Glutamatergic neuron (in vitro differentiated cells): Measurements from ENCODE around the gene TMEM147. TPM values are rescaled to one million over a fixed set of nuclear protein-coding genes. Genes with fewer than 3 reads are reported as not detected.

Source experiments
- DNase-seq: peaks from one replicate; pipeline ENCODE4 v3.0.0; 2022
- H3K27ac Mint-ChIP-seq: one replicate; pipeline ENCODE4 v1.8.0; 2020; ENCODE audit warnings: mild to moderate bottlenecking, mixed read lengths, inconsistent platforms; ENCODE audit not compliant: unreplicated experiment
- H3K27me3 Mint-ChIP-seq: one replicate; pipeline ENCODE4 v1.8.0; 2020; ENCODE audit warnings: mild to moderate bottlenecking, moderate library complexity, mixed read lengths, inconsistent platforms; ENCODE audit not compliant: unreplicated experiment
- H3K36me3 Mint-ChIP-seq: one replicate; pipeline ENCODE4 v1.8.0; 2020; ENCODE audit warnings: mild to moderate bottlenecking, mixed read lengths, inconsistent platforms; ENCODE audit not compliant: unreplicated experiment
- H3K4me1 Mint-ChIP-seq: one replicate; pipeline ENCODE4 v1.8.0; 2020; ENCODE audit warnings: mild to moderate bottlenecking, low read depth, mixed read lengths, inconsistent platforms; ENCODE audit not compliant: unreplicated experiment
- H3K4me3 Mint-ChIP-seq: one replicate; pipeline ENCODE4 v1.8.0; 2020; ENCODE audit warnings: mild to moderate bottlenecking, mixed read lengths, inconsistent platforms; ENCODE audit not compliant: unreplicated experiment
- H3K9me3 Mint-ChIP-seq: one replicate; pipeline ENCODE4 v1.8.0; 2020; ENCODE audit warnings: mild to moderate bottlenecking, moderate library complexity, mixed read lengths, inconsistent platforms; ENCODE audit not compliant: unreplicated experiment
- CTCF ChIP-seq: fragments of 200-600 bp; sonication (generic); IDR thresholded peaks from one replicate; pipeline ENCODE4 v1.5.0; 2021; ENCODE audit not compliant: partially characterized antibody, unreplicated experiment
- total RNA-seq: library from RNA; stranded (reverse); fragmentation: NEBNext Ultra II Directional; extraction: Animal tissue kit (Norgen Biotek cat#: 25700); gene quantifications from one replicate; pipeline ENCODE4 v1.2.1, GENCODE V29; 2021; ENCODE audit not compliant: unreplicated experiment

Gene TMEM147
- total RNA-seq, 1 donor from 2014 or later = 67.2 TPM

- no peak for TF ChIP-seq CTCF
- Mint-ChIP-seq H3K4me1 (no peaks in the 10 kb centered on the region), H3K27me3 (peaks cover 11% of the 10 kb centered on the region), H3K9me3 (no peaks in the 10 kb centered on the region), H3K4me3 (no peak overlapping the region), H3K36me3 (peaks cover 5% of the 10 kb centered on the region), H3K27ac (no peak overlapping the region)
- DNase-seq = no peak
Measured at GRCh38 chr19:35525873-35526272, 19.6 kb upstream of the TMEM147 start.

GRCh38 chr19:35528218-35529038 is 17.0 kb upstream of the TMEM147 start, which contains the start of gene SBSN:
TSS of gene SBSN (minus strand) at chr19:35528311. CDS start at chr19:35528281, 30 bp downstream.
- no peak within 1 kb of the TSS for H3K27ac Mint-ChIP-seq
- H3K4me3 Mint-ChIP-seq = peak within 1 kb of the TSS; percentile 15
- peaks cover 8% of the 10 kb centered on the region for H3K36me3 Mint-ChIP-seq
- DNase-seq = no peak
- peaks cover 5% of the 10 kb centered on the region for H3K9me3 Mint-ChIP-seq
- H3K4me1 Mint-ChIP-seq = no peaks in the 10 kb centered on the region
- peaks cover 14% of the 10 kb centered on the region for H3K27me3 Mint-ChIP-seq
- no peak for TF ChIP-seq CTCF

GRCh38 chr19:35529241-35530218 is 15.9 kb upstream of the TMEM147 start:
- Mint-ChIP-seq H3K4me1 (no peaks in the 10 kb centered on the region), H3K27ac (no peak overlapping the region), H3K27me3 (peaks cover 14% of the 10 kb centered on the region), H3K9me3 (peaks cover 5% of the 10 kb centered on the region), H3K36me3 (peaks cover 8% of the 10 kb centered on the region), H3K4me3 (no peak overlapping the region)
- DNase-seq = no peak
- TF ChIP-seq CTCF = no peak

- peaks cover 5% of the 10 kb centered on the region for H3K9me3 Mint-ChIP-seq
- H3K27ac Mint-ChIP-seq = no peak overlapping the region
- TF ChIP-seq CTCF = no peak
- H3K27me3 Mint-ChIP-seq = peaks cover 14% of the 10 kb centered on the region
- no peak overlapping the region for H3K4me3 Mint-ChIP-seq
- no peaks in the 10 kb centered on the region for H3K4me1 Mint-ChIP-seq
- no peak for DNase-seq
- H3K36me3 Mint-ChIP-seq = peaks cover 8% of the 10 kb centered on the region
Measured at GRCh38 chr19:35531291-35531690, 14.1 kb upstream of the TMEM147 start.
